Measurements from ENCODE around the gene LDLRAP1.

Gene LDLRAP1

DNA sequence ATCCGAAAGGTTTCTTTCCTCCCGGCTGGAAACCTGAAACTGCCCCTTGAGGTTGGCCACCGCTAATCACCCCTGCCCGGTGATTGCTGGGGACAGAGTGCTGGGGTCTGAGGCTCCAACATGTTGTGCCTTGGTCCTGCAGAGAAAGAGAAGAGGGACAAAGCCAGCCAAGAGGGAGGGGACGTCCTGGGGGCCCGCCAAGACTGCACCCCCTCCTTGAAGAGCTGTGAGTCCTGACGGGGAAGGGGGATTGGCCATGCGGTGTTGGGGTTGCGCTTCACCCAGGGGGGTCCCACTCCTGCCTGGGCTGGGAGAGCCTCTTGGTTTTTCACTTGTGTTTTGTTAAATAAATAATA is 19.5 kb downstream of the LDLRAP1 start:
- no peak for DNase-seq (ENCODE audit: low spot score)

DNA sequence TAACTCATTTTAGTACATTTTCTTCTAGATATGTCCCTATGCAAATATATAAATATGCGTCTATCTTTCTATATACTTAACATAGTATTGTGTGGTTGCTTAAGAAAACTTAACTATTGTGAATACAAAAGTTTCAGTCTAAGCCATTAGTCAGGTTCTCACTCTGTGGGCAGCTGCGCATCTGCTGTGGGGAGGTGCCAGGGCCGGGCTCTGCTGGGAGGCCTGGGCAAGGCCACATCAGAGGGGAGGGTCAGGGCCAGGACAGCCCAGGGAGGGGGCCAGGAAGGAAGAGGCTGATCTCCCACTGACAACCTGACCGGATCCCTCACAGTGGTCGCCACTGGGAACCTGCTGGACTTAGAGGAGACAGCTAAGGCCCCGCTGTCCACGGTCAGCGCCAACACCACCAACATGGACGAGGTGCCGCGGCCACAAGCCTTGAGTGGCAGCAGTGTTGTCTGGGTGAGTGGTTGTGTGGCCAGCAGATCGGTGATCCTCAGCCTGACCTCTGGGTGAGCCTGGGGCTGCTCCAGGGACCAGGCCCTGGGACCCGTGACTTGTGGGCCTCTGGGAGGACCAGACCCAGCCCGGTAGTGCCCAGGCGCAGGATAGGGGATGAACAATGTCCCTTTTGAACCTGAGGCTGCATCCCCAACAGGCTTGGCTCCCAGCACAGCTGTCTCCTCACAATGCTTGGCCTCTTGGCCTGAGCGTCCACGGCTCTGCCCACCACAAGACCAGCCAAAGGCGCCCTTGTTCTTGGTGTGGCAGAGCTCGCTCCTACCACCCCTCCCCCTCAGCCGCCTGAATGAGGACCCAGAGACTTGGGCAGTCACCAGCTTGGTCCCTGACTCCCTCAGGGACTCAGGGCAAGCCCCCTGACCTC is 20.2 kb downstream of the LDLRAP1 start:
- DNase-seq (ENCODE audit: low spot score): no peak

DNA sequence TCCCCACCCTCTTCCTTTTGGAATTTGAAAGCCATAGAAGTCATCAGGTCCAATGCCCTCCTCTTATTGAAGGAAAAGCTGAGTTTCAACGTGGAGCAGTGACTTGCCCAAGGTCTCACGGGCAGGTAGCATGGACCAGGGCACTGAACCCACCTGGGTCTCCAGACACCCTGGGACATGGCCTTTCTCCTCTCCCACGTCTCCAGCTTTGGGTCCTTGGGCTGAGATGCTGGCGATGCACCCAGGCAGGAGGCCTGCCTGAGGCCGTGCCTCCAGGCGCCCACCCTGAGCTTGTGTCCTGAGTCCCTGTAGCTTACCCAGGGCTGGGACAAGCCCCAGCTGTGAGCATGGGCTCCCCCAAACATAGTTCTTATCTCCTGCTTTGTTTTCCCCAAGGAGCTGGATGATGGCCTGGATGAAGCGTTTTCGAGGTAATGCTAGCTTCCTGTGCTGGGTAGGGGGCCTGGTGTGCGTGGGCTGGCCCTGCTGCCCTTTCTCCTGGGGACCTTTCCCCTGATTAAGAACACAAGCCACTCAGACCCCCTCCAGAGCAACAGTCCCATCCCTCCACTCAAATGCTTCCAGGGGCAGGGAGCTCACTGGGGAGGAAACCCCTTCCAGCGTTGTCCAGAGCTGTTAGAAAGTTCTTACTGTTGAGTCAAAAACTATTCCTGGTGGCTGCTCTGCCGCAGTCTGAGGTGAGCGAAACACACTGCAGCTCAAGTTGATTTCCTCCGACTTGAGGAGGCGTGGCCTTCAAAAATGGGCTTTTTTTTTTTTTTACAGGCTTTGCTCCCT is 21.6 kb downstream of the LDLRAP1 start:
- no peak for DNase-seq (ENCODE audit: low spot score)

DNA sequence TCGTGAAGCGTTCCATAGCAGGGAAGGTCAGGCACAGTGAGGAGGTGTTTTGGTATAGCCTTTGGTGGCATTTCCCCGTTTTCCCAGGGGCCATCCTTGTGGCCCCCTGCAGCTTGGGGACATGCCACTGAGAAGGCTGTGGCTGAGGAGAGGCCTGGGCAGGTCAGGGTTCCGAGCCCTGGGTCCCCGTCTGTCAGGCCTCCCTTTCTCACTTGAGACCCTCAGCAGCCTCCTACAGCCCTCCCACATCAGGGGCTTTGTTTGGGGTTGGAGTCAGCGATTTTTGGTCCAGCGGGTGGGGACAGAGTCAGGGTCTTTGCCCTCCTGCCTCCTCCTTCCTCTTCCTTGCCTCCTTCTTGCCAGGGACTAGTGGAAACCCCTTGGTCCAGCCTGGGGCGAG is 22.2 kb downstream of the LDLRAP1 start:
- no peak for DNase-seq (ENCODE audit: low spot score)

DNA sequence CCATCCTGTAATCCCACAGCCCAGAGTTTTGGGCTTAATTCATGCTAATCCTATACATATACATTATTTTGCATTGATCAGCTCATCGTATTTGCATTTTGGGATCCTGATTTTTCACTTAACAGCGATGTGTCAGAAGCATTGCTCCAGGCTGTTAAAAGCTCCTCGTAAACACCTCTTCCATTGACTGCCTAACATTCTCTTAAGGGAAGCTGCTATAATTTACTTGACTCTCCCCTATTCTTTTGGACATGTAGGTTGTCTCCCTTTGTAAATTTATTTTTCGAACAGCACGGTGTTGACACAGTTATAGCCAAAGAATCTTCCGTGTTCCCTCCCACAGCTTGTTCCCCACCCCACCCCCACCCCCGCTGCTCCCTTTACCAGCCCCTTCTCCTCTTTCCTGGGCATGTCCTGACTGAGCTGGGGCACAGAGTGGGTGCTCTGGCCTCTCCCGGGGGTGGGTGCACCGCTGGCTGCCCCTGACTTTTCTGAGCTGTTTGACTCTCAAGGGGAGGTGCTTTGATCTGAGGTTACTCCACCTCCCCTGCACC is 22.8 kb downstream of the LDLRAP1 start:
- DNase-seq (ENCODE audit: low spot score): no peak

DNA sequence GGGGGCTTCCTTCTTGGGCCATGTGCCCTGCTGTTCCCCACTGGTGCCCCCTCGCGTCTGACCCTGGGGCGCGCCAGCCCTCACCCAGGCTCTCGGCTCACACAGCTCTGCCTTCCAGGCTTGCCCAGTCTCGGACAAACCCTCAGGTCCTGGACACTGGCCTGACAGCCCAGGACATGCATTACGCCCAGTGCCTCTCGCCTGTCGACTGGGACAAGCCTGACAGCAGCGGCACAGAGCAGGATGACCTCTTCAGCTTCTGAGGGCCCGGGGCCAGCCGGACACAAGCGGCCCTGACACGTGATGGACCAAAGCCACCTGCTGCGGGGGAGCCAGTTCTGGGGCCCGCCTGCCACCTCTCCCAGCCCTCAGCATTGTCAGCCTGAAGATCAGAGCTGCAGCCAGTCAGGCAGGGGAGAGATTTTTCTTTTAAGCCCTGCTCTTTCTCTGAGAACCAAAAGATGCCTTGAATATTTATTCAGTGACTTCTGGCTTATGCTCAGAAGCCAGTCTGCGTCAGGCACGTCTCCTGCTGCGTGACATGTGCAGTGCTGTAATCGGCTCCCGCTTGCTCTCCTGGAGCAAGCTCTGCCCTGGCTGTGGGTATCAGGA is 23.4 kb downstream of the LDLRAP1 start:
- no peak for DNase-seq (ENCODE audit: low spot score)

DNA sequence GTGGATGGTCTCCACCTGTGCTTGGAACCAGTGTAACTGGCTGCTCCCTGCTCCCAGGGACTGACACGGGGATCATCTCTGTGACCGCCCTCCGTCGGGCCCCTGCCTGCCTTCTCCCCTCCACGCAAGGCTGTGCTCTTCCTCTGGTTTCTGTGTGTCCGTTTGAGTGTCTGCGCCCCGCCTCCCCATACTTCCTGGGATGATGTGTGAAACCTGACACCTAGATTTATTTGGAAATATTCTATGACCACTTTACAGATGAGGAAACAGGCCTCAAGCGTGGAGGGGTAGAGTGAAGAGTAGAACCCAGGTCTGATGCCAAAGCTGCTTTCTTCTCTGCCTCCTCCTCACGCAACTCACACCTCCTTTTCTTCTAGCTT is 24.3 kb downstream of the LDLRAP1 start:
- no peak for DNase-seq (ENCODE audit: low spot score)

DNA sequence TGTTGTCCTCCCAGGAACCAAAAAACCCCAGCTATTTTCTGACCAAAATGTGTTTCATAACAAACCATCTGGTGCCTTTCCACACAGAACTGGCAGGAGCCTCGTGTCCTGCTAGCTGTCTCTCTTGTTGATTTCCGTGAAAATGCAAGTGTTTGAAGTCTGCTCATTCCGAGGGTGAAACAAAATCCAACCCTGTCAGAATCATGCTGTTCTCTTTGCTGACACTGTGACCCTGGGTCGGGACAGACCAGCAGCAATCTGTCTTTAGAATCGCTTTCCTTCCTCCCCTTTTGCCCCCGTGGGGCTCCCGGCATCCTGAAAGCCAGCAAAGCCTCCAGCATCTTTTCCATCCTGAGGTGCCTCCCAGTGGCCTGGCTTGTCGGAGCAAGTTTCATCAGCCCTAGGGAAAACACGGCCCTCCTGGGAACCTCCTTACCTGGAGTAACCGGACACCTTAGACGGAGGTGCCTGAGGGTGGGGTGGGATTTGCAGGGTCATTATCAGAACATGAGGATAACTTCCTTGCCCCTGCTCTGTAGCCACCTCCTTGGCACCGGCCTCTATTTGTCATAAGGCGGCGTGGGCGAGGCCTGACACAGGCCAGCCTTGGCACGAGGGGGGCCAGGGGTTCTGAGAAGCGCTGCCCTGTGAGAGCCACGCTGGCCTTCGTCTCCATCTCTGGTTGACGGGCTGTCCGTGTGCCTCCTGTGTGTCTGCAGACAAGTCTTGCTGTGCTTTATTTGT is 24.9 kb downstream of the LDLRAP1 start:
- DNase-seq (ENCODE audit: low spot score): no peak

DNA sequence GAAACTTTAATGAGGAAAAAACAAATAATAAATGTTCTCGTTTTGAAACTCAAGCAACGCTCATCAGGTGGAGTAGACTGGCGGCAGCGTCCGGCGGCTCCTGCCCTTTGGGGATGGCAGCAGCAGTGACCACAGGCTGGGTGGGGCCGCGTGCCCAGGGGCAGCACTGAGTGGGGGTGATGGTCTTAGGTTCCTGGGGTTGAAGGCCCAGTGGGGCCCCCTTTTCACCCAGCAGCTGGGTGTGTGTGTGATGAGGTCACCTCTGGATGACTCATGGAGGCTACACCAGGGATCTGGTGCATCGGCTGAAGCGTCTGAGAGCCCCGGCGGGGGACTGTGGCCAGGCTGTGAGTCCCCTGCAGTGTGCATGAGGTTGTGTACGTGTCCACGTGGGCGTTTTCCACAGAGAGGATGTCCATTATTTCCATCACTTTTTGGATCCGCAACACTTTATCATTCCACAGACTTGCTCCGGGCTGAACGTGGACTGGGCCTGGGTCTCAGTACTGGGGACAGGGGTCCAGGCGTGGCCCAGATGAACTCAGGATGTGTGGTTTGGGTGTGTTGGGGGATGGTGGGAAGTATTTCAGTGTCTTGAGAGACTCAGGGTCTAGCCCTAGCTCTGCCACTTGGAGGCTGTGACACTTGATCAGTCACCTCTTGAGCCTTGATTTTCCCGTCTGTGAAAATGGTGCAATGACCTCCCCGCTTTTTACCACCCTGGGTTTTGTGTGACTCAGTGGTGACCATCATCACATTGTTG is 25.6 kb downstream of the LDLRAP1 start:
- DNase-seq (ENCODE audit: low spot score): no peak

DNA sequence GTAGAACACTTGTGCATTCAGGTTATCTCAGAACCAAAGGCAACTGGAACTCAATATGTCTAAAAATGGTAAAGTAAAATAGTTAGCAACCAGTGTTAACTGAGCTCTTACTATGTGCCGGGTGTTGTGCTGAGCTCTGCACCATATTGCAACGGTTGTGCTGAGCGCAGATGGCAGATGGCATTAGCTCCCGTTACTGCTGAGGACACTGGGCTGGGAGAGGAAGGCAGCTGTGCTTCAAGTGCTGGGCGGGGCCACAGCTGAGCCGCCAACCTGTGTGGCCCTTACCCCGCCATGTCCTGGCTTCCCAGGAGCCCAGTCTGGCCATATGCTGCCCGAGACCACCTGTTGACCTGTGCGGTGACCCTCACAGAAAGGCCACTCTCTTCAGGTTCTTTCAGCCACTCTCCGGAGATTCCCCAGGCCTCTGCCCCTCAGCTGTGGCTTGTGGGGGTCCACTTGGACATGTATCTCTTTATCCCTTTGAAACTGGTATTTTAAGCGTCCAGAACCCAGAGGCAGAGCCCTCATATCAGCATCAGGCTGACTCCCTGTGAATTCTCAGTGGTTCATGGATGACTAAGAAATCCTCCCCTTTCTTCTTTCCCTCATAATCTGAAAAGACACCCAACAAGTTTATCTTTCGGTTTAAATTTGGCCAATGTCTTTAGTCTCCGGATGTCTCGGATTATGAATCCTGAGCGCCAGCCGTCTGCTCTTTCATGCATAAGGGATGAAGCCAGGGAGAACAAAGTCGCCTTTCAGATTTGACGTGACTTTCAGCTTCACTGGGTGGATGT is 26.4 kb downstream of the LDLRAP1 start:
- DNase-seq (ENCODE audit: low spot score): no peak

DNA sequence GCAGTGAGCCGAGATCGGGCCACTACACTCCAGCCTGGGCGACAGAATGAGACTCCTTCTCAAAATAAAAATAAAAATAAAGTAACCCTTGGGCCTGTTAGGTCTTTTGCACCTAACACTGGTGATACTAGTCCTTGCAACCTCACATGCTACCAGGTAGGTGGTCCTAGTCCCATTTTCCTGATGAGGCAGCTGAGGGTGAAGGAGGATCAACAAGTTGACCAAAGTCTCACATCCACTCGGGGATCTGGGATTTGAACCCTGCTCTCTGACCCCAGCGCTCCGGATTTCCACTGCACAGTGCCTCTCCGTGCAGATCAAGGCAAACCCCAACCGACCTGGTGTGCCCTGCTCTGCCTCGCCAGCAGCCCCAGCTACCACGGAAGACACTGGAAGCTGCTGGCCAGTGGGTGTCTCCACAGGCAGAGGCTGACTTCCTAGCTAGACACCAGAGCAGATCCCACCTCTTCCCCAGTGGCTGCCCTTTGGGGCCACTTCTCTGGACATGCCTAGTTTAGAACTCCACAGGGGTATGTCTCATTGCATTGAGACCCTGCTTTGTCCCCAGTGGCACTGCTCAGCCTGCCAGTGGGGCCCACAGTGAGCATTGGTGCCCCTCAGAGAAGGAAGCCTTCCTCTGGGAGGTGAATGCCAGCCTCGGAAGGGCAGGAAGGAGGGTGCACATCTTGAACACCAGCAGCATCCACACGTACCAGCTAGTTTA is 27.6 kb downstream of the LDLRAP1 start:
- DNase-seq (ENCODE audit: low spot score): no peak

DNA sequence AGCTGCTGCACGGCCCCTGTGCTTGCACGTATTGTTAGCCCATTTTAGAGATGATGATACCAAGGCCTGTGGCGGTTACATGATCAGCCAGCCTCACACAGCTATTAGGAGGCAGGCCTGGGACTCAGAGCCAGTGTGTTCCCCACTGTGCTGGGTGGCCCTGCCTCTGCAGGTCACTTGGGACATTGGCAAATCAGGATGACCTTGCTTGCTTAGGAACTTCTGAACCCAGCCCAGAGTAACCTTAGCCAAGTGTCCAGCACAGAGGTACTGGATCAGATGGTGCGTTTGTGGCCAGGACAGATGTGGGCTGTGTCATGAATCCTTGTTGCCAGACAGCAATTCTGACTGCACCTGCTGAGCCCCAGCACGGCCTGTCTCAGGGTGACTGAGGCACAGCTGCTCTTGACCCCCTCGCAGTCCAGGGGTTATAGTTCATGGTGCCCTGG is 28.1 kb downstream of the LDLRAP1 start:
- DNase-seq (ENCODE audit: low spot score): no peak

DNA sequence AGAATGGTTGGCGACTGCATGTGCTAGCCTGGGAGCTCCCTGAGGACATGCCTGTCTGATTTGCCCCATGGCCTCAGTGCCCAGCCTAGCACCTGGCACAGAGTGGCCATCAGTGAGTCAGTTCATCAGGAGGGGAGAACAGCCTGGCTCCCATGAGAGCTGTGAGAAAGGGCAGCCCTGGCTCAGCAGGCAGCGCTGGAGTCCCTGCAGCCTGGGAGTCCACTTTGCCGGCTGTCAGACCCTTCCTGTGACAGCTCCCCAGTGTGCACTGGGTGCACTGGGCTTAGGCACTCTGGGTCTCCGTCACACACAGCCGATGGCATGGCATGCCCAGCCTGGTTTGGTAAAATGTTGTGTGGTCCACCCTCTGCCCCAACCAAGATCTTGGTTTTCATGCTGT is 28.7 kb downstream of the LDLRAP1 start:
- no peak for DNase-seq (ENCODE audit: low spot score)

DNA sequence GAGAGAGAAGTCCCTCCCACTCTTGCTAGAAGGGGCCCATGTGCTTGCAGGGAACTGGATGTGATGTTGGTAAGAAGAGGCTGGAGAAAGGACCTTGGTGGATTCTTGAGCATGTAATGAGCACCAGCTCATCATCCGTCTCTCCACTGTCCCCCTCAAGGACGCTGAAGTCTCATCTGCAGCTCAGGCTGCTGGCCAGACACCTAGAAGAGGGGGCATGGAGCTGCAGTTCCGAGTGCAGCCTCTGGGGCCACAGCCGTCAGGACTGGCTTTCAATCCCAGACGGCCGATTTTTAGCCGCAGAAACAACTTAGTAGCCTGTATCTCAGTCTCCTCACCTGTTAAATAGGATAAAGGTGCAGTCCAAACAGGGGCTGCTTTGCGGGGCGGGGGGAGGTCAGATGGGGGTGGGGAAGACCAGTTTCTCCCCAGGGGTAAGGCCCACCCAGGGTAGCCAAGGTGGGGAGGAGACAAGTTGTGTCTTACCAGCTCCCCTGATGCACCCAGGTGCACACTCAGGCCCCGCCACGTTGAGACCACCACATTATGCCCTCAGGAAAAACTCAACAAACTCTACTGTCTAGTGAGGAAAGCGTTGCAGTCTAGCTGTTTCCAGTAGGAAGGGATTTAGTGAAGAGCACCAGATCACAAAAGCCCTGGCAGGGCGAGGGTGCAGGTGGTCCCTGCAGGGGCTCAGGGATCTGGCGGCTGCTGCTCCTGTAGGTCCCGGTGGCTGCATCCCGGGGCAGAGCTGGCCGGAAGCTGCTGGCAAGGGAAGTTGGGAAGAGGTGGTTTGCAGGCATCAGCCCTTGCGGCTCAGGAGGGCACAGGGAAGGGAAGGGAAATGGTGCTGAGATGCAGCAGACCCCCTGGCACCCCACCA is 29.5 kb downstream of the LDLRAP1 start:
- DNase-seq (ENCODE audit: low spot score): peak; percentile 75

DNA sequence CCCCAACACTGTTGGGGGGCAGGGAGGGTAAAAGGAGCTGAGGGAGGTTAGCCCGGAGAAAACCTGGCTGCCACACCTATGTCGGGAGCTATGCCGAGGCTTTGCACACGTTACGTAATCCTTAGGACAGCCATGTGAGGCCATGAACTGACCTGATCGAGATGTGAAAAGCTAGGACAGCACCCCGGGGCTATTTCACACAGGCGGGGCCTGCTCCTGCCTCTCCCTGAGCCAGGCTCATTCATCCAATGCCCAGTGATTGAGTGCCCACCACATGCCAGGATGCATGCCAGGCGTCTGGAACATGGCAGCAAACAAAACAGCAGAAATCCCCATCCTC is 30.2 kb downstream of the LDLRAP1 start:
- no peak for DNase-seq (ENCODE audit: low spot score)

DNA sequence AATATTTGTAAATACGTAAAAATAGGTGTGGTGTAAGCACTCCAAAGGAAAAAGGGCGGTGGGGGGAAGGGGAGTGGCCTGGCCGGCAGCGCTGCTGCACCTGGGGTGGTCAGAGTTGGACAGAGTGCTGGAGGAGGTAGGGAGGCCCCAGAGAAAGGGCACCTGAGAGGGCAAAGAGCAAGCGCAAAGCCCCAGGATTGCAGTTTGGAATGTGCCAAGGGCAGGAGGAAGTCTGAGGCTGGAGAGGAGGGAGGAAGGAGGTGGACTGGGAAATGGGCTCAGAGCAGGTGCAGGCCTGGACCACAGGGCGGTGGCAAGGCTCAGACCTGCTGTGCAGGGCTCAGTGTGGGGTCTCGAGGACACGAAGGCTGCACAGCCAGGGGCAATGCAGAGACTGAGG is 30.6 kb downstream of the LDLRAP1 start:
- no peak for DNase-seq (ENCODE audit: low spot score)

DNA sequence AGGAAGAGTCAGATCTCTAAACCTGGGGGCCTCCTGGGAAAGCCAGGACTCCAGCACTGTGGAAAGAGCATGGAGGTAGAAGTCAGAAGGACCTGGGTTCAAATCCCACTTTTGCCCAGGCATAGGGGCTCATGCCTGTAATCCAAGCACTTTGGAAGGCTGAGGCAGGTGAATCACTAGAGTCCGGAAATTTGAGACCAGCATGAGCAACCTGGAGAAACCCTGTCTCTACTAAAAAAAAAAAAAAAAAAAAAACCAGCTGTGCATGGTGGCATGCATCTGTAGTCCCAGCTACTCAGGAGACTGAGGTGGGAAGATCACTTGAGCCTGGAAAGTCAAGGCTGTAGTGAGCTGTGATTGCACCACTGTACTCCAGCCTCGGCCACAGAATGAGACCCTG is 31.8 kb downstream of the LDLRAP1 start:
- DNase-seq (ENCODE audit: low spot score): no peak

DNA sequence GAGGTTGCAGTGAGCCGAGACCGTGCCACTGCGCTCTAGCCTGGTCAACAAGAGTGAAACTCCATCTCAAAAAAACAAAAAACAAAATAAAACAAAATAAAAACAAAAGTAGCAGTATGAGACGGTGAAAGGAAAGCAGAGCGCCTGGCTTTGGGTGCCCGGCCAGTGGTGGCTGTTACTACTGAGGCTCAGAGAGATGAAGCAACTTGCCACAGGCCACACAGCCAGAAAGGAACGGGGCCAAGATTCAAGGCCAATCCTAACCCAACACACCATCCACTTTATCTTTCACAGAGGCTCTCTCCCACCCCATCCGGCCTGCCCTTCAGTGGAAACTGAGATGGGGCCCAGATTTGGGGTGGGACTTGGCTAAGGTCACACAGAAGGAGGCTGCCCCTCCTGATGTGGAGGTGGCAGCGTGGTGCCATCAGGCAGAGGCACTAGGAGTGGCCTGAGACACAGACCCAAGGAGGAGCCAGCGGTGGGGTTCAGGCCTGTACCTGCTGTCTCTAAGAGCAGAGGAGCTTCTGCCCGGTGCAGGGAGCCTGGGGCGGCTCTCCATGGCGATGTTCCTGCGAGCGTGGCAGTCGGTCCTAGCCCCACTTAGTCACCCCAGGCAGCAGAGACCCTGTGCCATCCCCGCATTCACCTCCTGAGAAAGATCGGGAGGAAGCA is 33.2 kb downstream of the LDLRAP1 start:
- no peak for DNase-seq (ENCODE audit: low spot score)
